C4-2B (cell line): ENCODE data around the gene EXOC6B.

Source experiments
- CTCF ChIP-seq: fragments of 450-650 bp; conservative IDR thresholded peaks from 2 replicates; pipeline ENCODE4 v1.5.1; 2017; ENCODE audit warnings: mild to moderate bottlenecking
- ZFX ChIP-seq: fragments of 450-650 bp; IDR thresholded peaks from 2 replicates; pipeline ENCODE4 v1.6.1; 2017

- TF ChIP-seq CTCF (no peak), ZFX (no peak)
These were observed 410.6 kb downstream of the EXOC6B start for GRCh38 chr2:72415241-72415661.
